Endometrial microvascular endothelial cells (primary cell): ENCODE results near the gene RGL2. TPM values are rescaled to one million over a fixed set of nuclear protein-coding genes. Genes with fewer than 3 reads are reported as not detected.
"Not testable (repeated sequence)": the region's sequence is repeated elsewhere in the genome, so short reads cannot be mapped to it uniquely, and the experiment has no call there.

Experiments used
- in situ Hi-C: cut with HindIII; loops from 2 replicates; pipeline ENCODE4 v1.10.0; 2017; ENCODE audit warnings: low sequenced_read_pairs, low pct_unique_long_range_greater_than_20kb; ENCODE audit errors: inconsistent ontology term
- total RNA-seq: library from RNA; depleted of rRNA; stranded (reverse); fragments of >200 nt; gene quantifications from one replicate; pipeline ENCODE4 v1.2.3, GENCODE V29; 2015; ENCODE audit errors: inconsistent ontology term

The RGL2 gene
- total RNA-seq, 1 donor from 2014 or later: 40.3 TPM

GRCh38 chr6:33297956-33298772 is 578 bp downstream of the RGL2 start:
- in situ Hi-C loops: no loop called here

DNA sequence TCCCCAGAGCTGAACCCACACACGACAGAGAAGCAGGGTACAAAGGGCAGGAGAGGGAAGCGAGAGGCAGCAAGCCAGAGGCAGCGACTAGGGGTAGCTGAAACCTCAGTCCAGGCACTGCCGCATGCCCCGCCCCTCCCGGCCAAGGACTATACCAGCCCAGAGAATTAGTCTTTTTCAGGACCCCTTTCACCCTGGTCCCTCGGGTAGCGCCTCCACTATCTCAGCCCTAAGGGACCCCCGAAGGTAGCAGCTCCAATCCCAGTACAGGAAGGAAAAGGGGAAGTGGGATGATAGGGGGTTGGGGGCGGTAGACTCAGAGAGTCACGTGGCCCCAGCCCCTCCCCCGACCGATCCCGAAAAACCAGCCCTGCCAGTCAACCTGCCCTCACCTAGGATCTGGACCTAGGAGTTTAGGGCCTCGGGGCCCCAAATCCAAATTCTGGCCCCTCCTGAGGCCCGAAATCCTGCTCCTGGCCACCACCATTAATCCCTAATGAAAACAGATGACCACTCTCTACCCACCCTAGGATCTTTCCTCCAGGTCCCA is 1.3 kb downstream of the RGL2 start:
- in situ Hi-C loops: no loop called here

- in situ Hi-C loops: no loop called here
Measured at GRCh38 chr6:33296797-33297405, 1.8 kb downstream of the RGL2 start.

- in situ Hi-C loops: no loop called here
Measured at GRCh38 chr6:33295621-33296369, 2.9 kb downstream of the RGL2 start.

GRCh38 chr6:33294086-33294823 is 4.5 kb downstream of the RGL2 start:
- in situ Hi-C loops: no loop called here

DNA sequence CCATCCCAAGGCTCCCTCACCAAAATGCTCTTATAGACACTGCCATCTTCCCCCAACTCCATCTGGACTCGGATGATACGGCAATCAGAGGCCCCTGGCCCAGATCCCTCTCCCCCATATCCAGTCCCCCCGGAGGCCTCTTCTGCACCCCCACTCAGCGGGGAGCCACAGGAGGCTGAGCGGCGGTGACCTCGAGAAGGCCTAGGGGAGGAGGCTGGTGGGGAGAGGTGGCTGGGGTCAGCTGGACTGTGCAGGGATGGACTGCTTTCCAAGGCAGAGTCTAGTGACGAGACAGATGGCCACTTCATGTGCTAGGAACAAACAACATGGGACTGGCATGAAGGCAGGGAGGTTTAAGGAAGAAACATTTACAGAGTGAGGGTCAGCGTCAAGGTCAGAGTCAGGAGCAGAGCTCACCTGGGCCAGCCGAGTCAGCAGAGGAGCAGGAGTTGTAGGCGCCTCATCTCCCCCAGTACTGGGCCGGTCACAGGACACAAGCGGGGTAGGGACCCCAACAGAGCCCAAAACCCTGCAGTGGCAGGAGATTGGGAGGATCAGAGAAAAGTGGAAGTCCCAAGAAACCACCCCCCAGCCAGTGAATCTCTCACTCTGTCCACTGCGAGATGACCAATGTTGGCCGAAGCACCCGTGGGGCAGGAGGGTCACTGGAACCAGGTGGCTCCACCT is 5.6 kb downstream of the RGL2 start:
- in situ Hi-C loops: no loop called here

GRCh38 chr6:33290459-33290858 is 8.3 kb downstream of the RGL2 start:
- in situ Hi-C loops: no loop called here

DNA sequence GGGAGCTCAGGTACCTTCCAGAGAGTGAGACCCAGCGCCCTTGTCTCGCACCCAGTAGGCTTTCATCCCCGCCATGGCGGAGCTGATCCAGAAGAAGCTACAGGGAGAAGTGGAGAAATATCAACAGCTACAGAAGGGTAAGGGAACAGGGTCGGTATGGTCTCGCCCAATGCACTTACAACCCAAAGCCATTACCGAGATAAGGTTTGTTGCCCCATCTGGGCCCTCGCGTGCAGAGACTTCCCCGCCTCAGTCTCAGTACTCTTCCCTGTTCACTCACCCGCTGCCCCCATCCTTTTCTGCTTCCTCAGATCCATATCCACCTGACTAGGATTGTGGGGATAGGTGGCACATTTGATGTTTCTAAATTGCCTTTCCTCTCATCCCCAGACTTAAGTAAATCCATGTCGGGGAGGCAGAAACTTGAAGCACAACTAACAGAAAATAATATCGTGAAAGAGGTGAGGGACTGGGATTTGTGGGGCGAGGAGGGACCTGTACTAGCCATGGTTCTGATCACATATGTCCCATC is 8.9 kb downstream of the RGL2 start:
- in situ Hi-C loops: no loop called here

DNA sequence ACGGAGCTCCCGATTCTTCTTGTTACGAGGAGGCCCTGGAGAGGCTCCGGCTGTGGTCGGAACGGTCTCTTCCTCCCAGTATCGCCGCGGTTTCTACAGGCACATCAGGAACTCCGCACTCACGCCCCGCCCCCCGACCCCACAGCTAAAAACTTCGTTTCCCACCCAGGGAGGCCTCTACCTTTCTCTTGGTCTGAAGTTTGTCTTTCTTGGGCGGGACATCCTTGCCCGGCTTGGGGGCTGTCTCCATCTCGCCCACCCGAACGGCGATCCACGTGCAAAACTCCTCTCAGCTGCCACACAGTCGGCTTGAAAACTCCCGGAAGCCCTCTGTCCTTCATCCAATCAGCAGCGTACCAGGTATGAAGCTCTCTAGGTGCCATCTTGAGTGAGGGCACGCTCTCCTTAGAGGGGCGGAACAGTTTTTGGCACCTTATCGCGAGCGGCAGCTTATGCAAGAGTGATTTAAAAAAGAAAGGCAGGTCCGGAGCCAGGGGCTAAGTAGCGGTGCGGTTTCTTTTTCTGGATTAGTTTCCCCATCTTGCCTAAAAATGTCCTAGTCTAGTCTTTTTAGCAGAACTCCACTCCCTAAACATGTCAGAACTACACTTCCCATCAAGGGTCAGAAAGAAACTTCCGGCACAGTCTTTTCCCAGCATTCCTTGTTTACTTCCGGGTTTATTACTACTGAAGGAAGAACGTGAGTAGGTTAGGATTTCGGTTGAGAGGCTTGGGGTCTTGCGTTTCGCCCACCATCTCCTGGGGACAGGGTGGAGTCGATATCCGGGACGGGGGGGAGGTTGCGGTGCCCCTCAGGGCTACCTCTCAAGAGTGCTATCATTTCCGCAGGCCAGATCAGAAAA is 9.6 kb downstream of the RGL2 start, which contains the start of the genes PFDN6 and WDR46:
Gene PFDN6, plus strand, starts transcription at position 681 of the 863 bp plus-strand sequence. CDS start 256 bp downstream, outside the sequence.
Gene WDR46, minus strand, starts transcription at position 319 of the 863 bp plus-strand sequence. Its CDS starts 69 bp downstream, at position 250.
- in situ Hi-C loops: no loop called here

DNA sequence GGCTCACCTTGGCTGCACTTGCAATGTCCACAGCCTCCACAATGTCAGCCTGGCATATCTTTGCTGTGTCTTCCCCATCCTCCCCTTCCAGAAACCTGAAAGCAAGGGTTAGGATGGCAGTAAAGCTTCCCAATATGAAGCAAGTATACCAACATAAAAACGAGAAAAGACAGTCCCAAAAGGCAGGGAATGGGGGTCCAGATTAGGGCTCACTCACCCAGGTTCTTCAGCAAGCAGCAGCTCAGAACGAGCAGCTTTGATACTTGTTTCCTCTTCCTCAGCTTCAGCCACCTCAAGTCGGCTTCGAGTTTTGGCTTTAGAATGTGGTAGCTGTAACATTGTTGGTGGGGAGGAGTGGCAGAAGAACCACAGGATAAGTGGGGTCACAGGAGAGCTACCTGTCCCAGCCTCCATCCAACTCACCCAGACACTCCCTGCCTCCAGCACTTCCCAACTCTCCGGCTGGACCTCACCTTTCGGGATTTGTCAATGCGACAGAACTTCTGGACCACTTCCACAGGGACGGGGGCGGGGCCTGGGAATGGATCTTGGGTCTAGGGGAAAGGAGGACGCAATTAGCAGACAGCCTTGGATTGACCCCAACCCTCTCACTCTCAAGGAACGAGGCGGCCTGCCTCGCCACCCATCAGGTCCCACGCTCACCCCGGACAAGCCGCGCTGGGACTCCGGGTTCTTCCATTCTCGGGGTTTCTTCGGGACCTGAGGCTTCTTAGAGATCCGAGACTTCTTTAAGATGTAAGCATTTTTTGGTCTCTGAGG is 10.4 kb downstream of the RGL2 start:
- in situ Hi-C loops: no loop called here

DNA sequence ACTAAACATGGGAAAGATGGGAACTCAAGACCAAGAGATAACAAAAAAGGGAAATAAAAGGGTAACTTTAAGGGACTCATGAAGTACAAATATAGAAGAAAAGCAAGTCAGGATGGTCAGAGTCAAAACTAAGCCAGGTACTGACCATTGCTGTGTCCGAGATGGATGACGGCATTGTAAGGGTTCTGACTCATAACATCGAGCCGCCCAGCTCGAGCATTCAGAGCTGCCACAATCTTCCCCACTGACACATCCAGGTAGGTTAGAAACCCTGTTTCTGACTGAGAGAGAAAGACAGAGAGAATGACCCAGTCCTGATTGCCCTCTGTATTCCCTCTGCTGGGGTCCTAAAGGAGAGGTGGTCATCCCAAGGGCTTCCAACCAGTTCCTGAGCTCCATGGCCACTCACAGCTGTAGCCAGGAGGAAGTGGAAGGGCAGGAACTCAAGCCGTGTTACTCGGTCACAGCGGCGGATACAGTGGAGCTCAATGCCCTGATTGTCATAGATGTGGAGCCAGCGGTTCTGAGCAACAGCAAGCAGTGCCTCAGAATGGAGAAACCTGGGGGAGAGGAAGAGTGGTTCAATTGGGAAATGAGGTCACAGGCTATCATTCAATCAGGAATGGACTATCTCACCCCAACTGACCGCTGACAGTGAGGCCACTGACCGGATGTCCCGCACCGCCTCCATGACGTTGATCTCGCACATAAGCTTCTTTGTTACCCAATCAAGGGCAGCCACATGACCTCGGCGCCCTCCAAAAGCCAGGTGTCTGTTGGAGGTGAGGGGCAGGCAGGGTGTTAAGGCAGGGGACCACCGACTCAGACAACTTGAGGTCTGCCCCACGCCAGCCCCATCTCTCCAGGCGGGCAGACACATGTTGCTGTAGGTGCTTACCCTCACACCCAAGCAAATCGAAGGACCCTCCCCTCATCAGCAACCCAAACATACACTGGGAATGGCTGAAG is 11.5 kb downstream of the RGL2 start:
- in situ Hi-C loops: no loop called here

GRCh38 chr6:33285214-33285613 is 13.5 kb downstream of the RGL2 start:
- in situ Hi-C loops: not testable (repeated sequence)

DNA sequence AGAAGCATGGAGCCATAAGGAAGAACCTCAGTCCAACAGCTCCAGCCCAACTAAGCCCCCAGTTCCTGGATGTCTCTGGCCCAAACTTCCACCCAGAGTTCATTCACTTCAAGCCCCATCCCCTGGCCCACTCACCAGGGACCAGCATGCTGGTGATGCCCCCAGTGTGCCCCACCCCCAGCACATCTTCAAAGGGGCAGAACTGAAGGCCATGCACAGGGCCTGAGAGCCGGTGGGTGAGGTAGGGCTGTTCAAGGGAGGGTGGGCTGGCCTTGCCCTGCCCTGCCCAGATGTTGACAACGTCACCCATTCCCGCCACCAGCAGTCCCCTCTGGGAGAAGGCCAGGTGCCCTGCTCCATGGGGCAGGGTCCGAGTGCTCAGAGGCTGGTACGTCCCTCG is 18.2 kb downstream of the RGL2 start:
- in situ Hi-C loops: no loop called here

DNA sequence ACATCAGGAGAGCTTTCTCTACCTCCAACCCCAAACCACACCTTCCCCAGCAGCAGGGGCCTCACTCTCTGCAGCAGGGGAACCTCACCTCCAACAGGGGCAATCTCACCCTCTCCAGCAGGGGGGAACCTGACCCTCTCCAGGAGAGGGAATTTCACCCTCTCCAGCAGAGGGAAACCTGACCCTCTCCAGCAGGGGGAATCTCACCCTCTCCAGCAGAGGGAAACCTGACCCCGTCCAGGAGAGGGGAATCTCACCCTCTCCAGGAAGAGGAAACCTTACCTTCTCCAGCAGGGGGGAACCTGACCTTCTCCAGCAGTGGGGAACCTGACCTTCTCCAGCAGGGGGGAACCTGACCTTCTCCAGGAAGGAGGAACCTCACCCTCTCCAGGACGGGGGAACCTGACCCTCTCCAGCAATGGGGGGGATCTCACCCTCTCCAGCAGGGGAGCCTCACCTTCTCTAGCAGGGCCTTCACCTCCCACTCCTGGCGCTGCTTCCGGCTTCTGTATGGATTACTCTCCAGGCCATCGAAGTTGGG is 18.7 kb downstream of the RGL2 start:
- in situ Hi-C loops: no loop called here

DNA sequence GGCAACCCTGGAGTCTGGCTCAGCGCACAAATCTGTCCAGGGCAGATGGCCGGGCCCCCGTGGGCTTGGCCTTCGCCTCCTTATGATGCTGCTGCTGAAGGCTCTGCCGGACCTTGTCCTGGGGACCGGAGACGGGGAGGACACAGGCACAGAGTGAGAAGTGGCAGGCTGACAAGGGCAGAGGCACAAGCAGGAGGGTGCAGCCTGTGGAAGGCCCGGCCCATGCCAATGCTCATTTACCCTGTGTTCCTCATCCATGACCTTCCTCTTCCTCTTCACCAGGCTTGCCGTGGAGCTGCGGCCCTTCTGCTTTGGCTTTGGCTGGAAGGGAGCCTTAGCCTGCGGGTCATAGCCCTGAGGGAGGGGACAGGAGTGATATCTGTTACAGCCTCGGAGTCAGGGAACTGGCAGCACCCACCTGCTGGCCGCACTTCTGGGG is 19.5 kb downstream of the RGL2 start:
- in situ Hi-C loops: no loop called here
